GM19193 (cell line): ENCODE results near the gene SAE1.
A peak's percentile ranks its signal among the peaks of the same experiment; 100 is the strongest.

Source experiments
- POLR2A ChIP-seq: IDR thresholded peaks from 4 replicates; pipeline ENCODE4 v1.6.1; 2011; ENCODE audit not compliant: insufficient read depth, insufficient read length; ENCODE audit errors: extremely low read depth

The SAE1 gene

GRCh38 chr19:47112166-47112996, 18.3 kb upstream of the SAE1 start:
- peak; percentile 83 for TF ChIP-seq POLR2A

GRCh38 chr19:47112997-47113849, 17.4 kb upstream of the SAE1 start, which contains the start of gene ZC3H4:
TSS of gene ZC3H4 (minus strand) at chr19:47113776. CDS start at chr19:47112584, 1,192 bp downstream.
- peak; percentile 82 for TF ChIP-seq POLR2A

- TF ChIP-seq POLR2A = no peak
Observed at GRCh38 chr19:47113850-47114651, 16.6 kb upstream of the SAE1 start.

- TF ChIP-seq POLR2A = no peak
Observed at GRCh38 chr19:47120470-47121067, 10.1 kb upstream of the SAE1 start.

GRCh38 chr19:47122359-47123335, 8.0 kb upstream of the SAE1 start:
- TF ChIP-seq POLR2A = no peak

GRCh38 chr19:47123406-47123805, 7.2 kb upstream of the SAE1 start:
- no peak for TF ChIP-seq POLR2A

GRCh38 chr19:47124937-47125668, 5.5 kb upstream of the SAE1 start:
- no peak for TF ChIP-seq POLR2A

- no peak for TF ChIP-seq POLR2A
Observed at GRCh38 chr19:47125669-47125938, 5.0 kb upstream of the SAE1 start.

GRCh38 chr19:47129579-47129978, 1.1 kb upstream of the SAE1 start:
- no peak for TF ChIP-seq POLR2A

- TF ChIP-seq POLR2A = no peak
Observed at GRCh38 chr19:47130120-47130588, 481 bp upstream of the SAE1 start.

GRCh38 chr19:47132194-47132852, 1.7 kb downstream of the SAE1 start:
- no peak for TF ChIP-seq POLR2A

- no peak for TF ChIP-seq POLR2A
Observed at GRCh38 chr19:47133021-47133471, 2.4 kb downstream of the SAE1 start.
